Liver (tissue), 3 donors: Measurements from ENCODE around the gene TRIP12.
"Not testable (repeated sequence)": the region's sequence is repeated elsewhere in the genome, so short reads cannot be mapped to it uniquely, and the experiment has no call there.

Source experiments
- ATF3 ChIP-seq: IDR thresholded peaks from 2 replicates; pipeline ENCODE4 v1.6.1; 2016; ENCODE audit warnings: antibody characterized with exemption
- CTCF ChIP-seq: fragments of 150-350 bp; IDR thresholded peaks from 2 replicates; pipeline ENCODE4 v1.5.1; 2017; ENCODE audit warnings: improper control_type of control experiment, low read depth, low read length; ENCODE audit not compliant: missing input control
- ZBTB33 ChIP-seq: IDR thresholded peaks from 2 replicates; pipeline ENCODE4 v1.6.1; 2016; ENCODE audit warnings: antibody characterized with exemption
- donor health status: healthy.
- donor health status: healthy.

- TF ChIP-seq CTCF, ZBTB33, ATF3: not testable (repeated sequence)
These were observed 21.3 kb downstream of the TRIP12 start for GRCh38 chr2:229900514-229900913.
